ENCODE data around the gene SBF1. TPM values are rescaled to one million over a fixed set of nuclear protein-coding genes. Genes with fewer than 3 reads are reported as not detected.

SBF1 gene
- total and polyA plus RNA-seq, 4 donors: 8.3 to 37.6 (median 16.4) TPM

DNA sequence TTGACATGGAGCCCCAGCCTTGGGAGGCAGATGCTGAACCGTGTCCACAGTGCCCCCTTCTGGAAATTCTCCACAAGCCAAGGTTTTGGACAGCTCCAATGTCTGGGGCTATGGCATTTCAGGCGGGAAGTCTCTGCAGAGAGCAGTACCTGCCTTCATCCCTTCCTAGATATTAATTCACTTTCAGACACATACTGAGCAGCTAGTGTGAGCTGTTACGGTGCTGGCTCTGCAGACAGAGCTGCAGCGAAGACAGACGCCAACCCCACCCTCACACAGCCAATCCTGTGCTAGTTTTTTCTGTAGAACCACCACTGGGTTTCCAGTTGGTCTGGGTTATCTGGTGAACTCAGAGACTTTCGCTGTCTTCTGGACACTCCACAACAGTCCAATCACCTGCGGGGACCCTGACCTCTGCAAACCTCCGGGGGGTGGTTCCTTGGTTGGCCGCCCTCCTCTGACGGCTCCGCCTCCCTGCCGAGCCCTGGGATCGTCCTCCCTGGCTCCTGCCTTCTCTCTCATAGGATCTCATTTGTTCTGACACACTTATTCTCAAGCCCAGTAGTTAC is 23.6 kb upstream of the SBF1 start:
- DNase-seq (ENCODE audit: low spot score): peak; percentile 58
- Histone ChIP-seq H3K9me3 (ENCODE audit: control insufficient read depth in 4 of 4, low read length in 3 of 4) (no peaks in the 10 kb centered on the region), H3K36me3 (ENCODE audit: control insufficient read depth in 4 of 4, insufficient read depth in 3 of 4, low read depth in 1 of 4, low read length in 3 of 4) (peaks cover 0 to 10% (median 5%) of the 10 kb centered on the region in 4 donors), H3K4me3 (ENCODE audit: low read depth in 1 of 3, low read length in 3 of 3) (no peak overlapping the region), H3K27me3 (ENCODE audit: control insufficient read depth in 4 of 4, insufficient read depth in 4 of 4, low read length in 3 of 4) (no peaks in the 10 kb centered on the region), H3K27ac (ENCODE audit: low read depth in 1 of 2, low read length in 2 of 2) (peak overlapping the region; percentile 23 to 37), H3K9ac (ENCODE audit: low read depth in 1 of 2, low read length in 2 of 2) (no peak overlapping the region), H3K4me1 (ENCODE audit: control insufficient read depth in 4 of 4, insufficient read depth in 4 of 4, low read length in 3 of 4) (peaks cover 2 to 15% (median 13%) of the 10 kb centered on the region in 4 donors)
- TF ChIP-seq RAD21 (IDR thresholded peaks at IDR 0.05) (peak; percentile 82 to 86), TAF1 (conservative IDR thresholded peaks at IDR 0.05) (no peak), FOXA2 (IDR thresholded peaks at IDR 0.05) (no peak), NR2F2 (IDR thresholded peaks at IDR 0.05) (peak; percentile 40), HNF4A (conservative IDR thresholded peaks at IDR 0.05) (peak; percentile 52 to 60), GABPA (IDR thresholded peaks at IDR 0.05 in 1 of 2, conservative IDR thresholded peaks at IDR 0.05 in 1 of 2) (no peak), RXRA (IDR thresholded peaks at IDR 0.05) (peak; percentile 51 to 58), SP1 (IDR thresholded peaks at IDR 0.05) (peak; percentile 76), JUND (IDR thresholded peaks at IDR 0.05) (no peak), YY1 (IDR thresholded peaks at IDR 0.05) (peak; percentile 7), FOXA1 (IDR thresholded peaks at IDR 0.05) (no peak), HNF4G (IDR thresholded peaks at IDR 0.05) (no peak), EGR1 (IDR thresholded peaks at IDR 0.05; ENCODE audit: low read depth in 2 of 2) (no peak)
- TF ChIP-seq, protein P1, sequence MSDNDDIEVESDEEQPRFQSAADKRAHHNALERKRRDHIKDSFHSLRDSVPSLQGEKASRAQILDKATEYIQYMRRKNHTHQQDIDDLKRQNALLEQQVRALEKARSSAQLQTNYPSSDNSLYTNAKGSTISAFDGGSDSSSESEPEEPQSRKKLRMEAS (IDR thresholded peaks at IDR 0.05): no peak
- TF ChIP-seq, protein P2, sequence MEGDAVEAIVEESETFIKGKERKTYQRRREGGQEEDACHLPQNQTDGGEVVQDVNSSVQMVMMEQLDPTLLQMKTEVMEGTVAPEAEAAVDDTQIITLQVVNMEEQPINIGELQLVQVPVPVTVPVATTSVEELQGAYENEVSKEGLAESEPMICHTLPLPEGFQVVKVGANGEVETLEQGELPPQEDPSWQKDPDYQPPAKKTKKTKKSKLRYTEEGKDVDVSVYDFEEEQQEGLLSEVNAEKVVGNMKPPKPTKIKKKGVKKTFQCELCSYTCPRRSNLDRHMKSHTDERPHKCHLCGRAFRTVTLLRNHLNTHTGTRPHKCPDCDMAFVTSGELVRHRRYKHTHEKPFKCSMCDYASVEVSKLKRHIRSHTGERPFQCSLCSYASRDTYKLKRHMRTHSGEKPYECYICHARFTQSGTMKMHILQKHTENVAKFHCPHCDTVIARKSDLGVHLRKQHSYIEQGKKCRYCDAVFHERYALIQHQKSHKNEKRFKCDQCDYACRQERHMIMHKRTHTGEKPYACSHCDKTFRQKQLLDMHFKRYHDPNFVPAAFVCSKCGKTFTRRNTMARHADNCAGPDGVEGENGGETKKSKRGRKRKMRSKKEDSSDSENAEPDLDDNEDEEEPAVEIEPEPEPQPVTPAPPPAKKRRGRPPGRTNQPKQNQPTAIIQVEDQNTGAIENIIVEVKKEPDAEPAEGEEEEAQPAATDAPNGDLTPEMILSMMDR (IDR thresholded peaks at IDR 0.05; ENCODE audit: low read depth, low read length, missing input control): peak; percentile 66
- TF ChIP-seq, protein P3, sequence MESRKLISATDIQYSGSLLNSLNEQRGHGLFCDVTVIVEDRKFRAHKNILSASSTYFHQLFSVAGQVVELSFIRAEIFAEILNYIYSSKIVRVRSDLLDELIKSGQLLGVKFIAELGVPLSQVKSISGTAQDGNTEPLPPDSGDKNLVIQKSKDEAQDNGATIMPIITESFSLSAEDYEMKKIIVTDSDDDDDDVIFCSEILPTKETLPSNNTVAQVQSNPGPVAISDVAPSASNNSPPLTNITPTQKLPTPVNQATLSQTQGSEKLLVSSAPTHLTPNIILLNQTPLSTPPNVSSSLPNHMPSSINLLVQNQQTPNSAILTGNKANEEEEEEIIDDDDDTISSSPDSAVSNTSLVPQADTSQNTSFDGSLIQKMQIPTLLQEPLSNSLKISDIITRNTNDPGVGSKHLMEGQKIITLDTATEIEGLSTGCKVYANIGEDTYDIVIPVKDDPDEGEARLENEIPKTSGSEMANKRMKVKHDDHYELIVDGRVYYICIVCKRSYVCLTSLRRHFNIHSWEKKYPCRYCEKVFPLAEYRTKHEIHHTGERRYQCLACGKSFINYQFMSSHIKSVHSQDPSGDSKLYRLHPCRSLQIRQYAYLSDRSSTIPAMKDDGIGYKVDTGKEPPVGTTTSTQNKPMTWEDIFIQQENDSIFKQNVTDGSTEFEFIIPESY (IDR thresholded peaks at IDR 0.05): no peak
- TF ChIP-seq, protein P4, sequence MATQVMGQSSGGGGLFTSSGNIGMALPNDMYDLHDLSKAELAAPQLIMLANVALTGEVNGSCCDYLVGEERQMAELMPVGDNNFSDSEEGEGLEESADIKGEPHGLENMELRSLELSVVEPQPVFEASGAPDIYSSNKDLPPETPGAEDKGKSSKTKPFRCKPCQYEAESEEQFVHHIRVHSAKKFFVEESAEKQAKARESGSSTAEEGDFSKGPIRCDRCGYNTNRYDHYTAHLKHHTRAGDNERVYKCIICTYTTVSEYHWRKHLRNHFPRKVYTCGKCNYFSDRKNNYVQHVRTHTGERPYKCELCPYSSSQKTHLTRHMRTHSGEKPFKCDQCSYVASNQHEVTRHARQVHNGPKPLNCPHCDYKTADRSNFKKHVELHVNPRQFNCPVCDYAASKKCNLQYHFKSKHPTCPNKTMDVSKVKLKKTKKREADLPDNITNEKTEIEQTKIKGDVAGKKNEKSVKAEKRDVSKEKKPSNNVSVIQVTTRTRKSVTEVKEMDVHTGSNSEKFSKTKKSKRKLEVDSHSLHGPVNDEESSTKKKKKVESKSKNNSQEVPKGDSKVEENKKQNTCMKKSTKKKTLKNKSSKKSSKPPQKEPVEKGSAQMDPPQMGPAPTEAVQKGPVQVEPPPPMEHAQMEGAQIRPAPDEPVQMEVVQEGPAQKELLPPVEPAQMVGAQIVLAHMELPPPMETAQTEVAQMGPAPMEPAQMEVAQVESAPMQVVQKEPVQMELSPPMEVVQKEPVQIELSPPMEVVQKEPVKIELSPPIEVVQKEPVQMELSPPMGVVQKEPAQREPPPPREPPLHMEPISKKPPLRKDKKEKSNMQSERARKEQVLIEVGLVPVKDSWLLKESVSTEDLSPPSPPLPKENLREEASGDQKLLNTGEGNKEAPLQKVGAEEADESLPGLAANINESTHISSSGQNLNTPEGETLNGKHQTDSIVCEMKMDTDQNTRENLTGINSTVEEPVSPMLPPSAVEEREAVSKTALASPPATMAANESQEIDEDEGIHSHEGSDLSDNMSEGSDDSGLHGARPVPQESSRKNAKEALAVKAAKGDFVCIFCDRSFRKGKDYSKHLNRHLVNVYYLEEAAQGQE (IDR thresholded peaks at IDR 0.05): peak; percentile 74
- TF ChIP-seq, protein P5, sequence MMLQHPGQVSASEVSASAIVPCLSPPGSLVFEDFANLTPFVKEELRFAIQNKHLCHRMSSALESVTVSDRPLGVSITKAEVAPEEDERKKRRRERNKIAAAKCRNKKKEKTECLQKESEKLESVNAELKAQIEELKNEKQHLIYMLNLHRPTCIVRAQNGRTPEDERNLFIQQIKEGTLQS (IDR thresholded peaks at IDR 0.05): no peak
- WGBS: 6% methylated on average over 13 of the region's 13 CpGs
